HG03196 (cell line): ENCODE results near the gene AHCYL2.
"Not testable (repeated sequence)": the region's sequence is repeated elsewhere in the genome, so short reads cannot be mapped to it uniquely, and the experiment has no call there.

Source experiments
- ATAC-seq: cut with Tn5 transposase; IDR thresholded peaks from one replicate; pipeline ENCODE4 v1.9.1; 2021; ENCODE audit not compliant: unreplicated experiment

The AHCYL2 gene

GRCh38 chr7:129240119-129240820, 15.4 kb downstream of the AHCYL2 start:
- no peak for ATAC-seq

- ATAC-seq, result no peak
These were observed 19.4 kb downstream of the AHCYL2 start for GRCh38 chr7:129244220-129244619.

GRCh38 chr7:129245533-129245932, 20.7 kb downstream of the AHCYL2 start:
- no peak for ATAC-seq

- ATAC-seq, result no peak
These were observed 22.3 kb downstream of the AHCYL2 start for GRCh38 chr7:129247087-129247486.

- ATAC-seq, result no peak
These were observed 27.3 kb downstream of the AHCYL2 start for GRCh38 chr7:129252128-129252527.

- not testable (repeated sequence) for ATAC-seq
These were observed 27.8 kb downstream of the AHCYL2 start for GRCh38 chr7:129252603-129253002.

GRCh38 chr7:129255800-129256199, 31.0 kb downstream of the AHCYL2 start:
- ATAC-seq, result no peak

GRCh38 chr7:129256221-129256620, 31.4 kb downstream of the AHCYL2 start:
- ATAC-seq, result no peak

GRCh38 chr7:129257168-129257567, 32.3 kb downstream of the AHCYL2 start:
- no peak for ATAC-seq

GRCh38 chr7:129258649-129259389, 34.0 kb downstream of the AHCYL2 start:
- ATAC-seq, result no peak

- no peak for ATAC-seq
These were observed 37.5 kb downstream of the AHCYL2 start for GRCh38 chr7:129262324-129262723.

- ATAC-seq, result no peak
These were observed 38.3 kb downstream of the AHCYL2 start for GRCh38 chr7:129263168-129263567.

GRCh38 chr7:129264534-129264933, 39.7 kb downstream of the AHCYL2 start:
- no peak for ATAC-seq

GRCh38 chr7:129265328-129265727, 40.5 kb downstream of the AHCYL2 start:
- ATAC-seq, result no peak

GRCh38 chr7:129266181-129266580, 41.4 kb downstream of the AHCYL2 start:
- ATAC-seq, result no peak

- ATAC-seq, result no peak
These were observed 45.2 kb downstream of the AHCYL2 start for GRCh38 chr7:129270077-129270476.

GRCh38 chr7:129271500-129272355, 46.9 kb downstream of the AHCYL2 start:
- ATAC-seq, result no peak

GRCh38 chr7:129273936-129274335, 49.1 kb downstream of the AHCYL2 start:
- no peak for ATAC-seq

- ATAC-seq, result no peak
These were observed 52.8 kb downstream of the AHCYL2 start for GRCh38 chr7:129277629-129278028.

GRCh38 chr7:129278688-129279087, 53.9 kb downstream of the AHCYL2 start:
- ATAC-seq, result no peak

- no peak for ATAC-seq
These were observed 54.9 kb downstream of the AHCYL2 start for GRCh38 chr7:129279757-129280156.

- no peak for ATAC-seq
These were observed 56.3 kb downstream of the AHCYL2 start for GRCh38 chr7:129281163-129281562.
